Duodenal mucosa (tissue), 2 donors: Measurements from ENCODE around the gene IPO7.

Experiments used
- H3K27ac ChIP-seq: one replicate; pipeline ENCODE4 v1.7.0; 2013; ENCODE audit warnings: low read depth, low read length
- H3K27me3 ChIP-seq, 2 donors: one replicate each; pipeline ENCODE4 v1.7.0; 2013; ENCODE audit warnings: low read length in 2 of 2, control low read depth in 1 of 2; ENCODE audit not compliant: insufficient read depth in 2 of 2, control insufficient read depth in 1 of 2
- H3K36me3 ChIP-seq, 2 donors: one replicate each; pipeline ENCODE4 v1.7.0; 2013; ENCODE audit warnings: low read length in 2 of 2, control low read depth in 1 of 2; ENCODE audit not compliant: insufficient read depth in 2 of 2, control insufficient read depth in 1 of 2
- H3K4me1 ChIP-seq, 2 donors: one replicate each; pipeline ENCODE4 v1.7.0; 2013; ENCODE audit warnings: low read length in 2 of 2, control low read depth in 1 of 2; ENCODE audit not compliant: insufficient read depth in 2 of 2, control insufficient read depth in 1 of 2
- H3K4me3 ChIP-seq, 2 donors: one replicate each; pipeline ENCODE4 v1.7.0; 2013; ENCODE audit warnings: low read length in 2 of 2, low read depth in 1 of 2
- H3K9ac ChIP-seq, 2 donors: one replicate each; pipeline ENCODE4 v1.7.0; 2013; ENCODE audit warnings: low read length in 2 of 2, low read depth in 1 of 2
- H3K9me3 ChIP-seq, 2 donors: one replicate each; pipeline ENCODE4 v1.7.0; 2013; ENCODE audit warnings: low read length in 2 of 2, control low read depth in 1 of 2; ENCODE audit not compliant: control insufficient read depth in 1 of 2

IPO7 gene

GRCh38 chr11:9460322-9461062, 76.0 kb downstream of the IPO7 start, which contains the start of gene ZNF143:
ZNF143 (plus strand) TSS chr11:9461012; CDS start chr11:9471309, 10,297 bp downstream.
- H3K27me3 ChIP-seq: no peaks in the 10 kb centered on the region
- H3K36me3 ChIP-seq: no peaks in the 10 kb centered on the region
- H3K9me3 ChIP-seq: no peaks in the 10 kb centered on the region
- peak within 1 kb of the TSS; percentile 93 to 96 for H3K4me3 ChIP-seq
- peak within 1 kb of the TSS; percentile 98 for H3K27ac ChIP-seq
- H3K4me1 ChIP-seq: peaks cover 12 to 17% of the 10 kb centered on the region in 2 donors
- peak within 1 kb of the TSS; percentile 99 to 100 for H3K9ac ChIP-seq

- Histone ChIP-seq H3K4me1 (peaks cover 12 to 17% of the 10 kb centered on the region in 2 donors), H3K36me3 (no peaks in the 10 kb centered on the region), H3K4me3 (peak overlapping the region; percentile 68 to 75), H3K27me3 (no peaks in the 10 kb centered on the region), H3K9ac (peak overlapping the region; percentile 67 to 80), H3K9me3 (no peaks in the 10 kb centered on the region), H3K27ac (peak overlapping the region; percentile 97)
These were observed 76.8 kb downstream of the IPO7 start for GRCh38 chr11:9461063-9461759.

GRCh38 chr11:9461760-9462134, 77.3 kb downstream of the IPO7 start:
- Histone ChIP-seq H3K36me3 (no peaks in the 10 kb centered on the region), H3K4me1 (peaks cover 12 to 17% of the 10 kb centered on the region in 2 donors), H3K9me3 (no peaks in the 10 kb centered on the region), H3K4me3 (peak overlapping the region; percentile 68 to 75), H3K27me3 (no peaks in the 10 kb centered on the region), H3K27ac (peak overlapping the region; percentile 97), H3K9ac (peak overlapping the region; percentile 67 to 80)

- Histone ChIP-seq H3K27ac (peak overlapping the region; percentile 97), H3K4me1 (peaks cover 12 to 17% of the 10 kb centered on the region in 2 donors), H3K36me3 (no peaks in the 10 kb centered on the region), H3K9me3 (no peaks in the 10 kb centered on the region), H3K9ac (peak overlapping the region; percentile 67 to 80), H3K4me3 (peak overlapping the region; percentile 68 to 75), H3K27me3 (no peaks in the 10 kb centered on the region)
These were observed 77.8 kb downstream of the IPO7 start for GRCh38 chr11:9462172-9462799.

GRCh38 chr11:9462806-9463537, 78.5 kb downstream of the IPO7 start:
- H3K4me1 ChIP-seq: peaks cover 12 to 17% of the 10 kb centered on the region in 2 donors
- H3K9ac ChIP-seq: no peak overlapping the region
- no peaks in the 10 kb centered on the region for H3K36me3 ChIP-seq
- no peak overlapping the region for H3K27ac ChIP-seq
- no peaks in the 10 kb centered on the region for H3K27me3 ChIP-seq
- no peaks in the 10 kb centered on the region for H3K9me3 ChIP-seq
- H3K4me3 ChIP-seq: no peak overlapping the region

GRCh38 chr11:9470765-9471164, 86.3 kb downstream of the IPO7 start:
- Histone ChIP-seq H3K27ac (no peak overlapping the region), H3K27me3 (no peaks in the 10 kb centered on the region), H3K4me3 (no peak overlapping the region), H3K4me1 (no peaks in the 10 kb centered on the region), H3K9me3 (no peaks in the 10 kb centered on the region), H3K9ac (no peak overlapping the region), H3K36me3 (peaks cover 15 to 49% of the 10 kb centered on the region in 2 donors)

GRCh38 chr11:9473408-9473807, 89.0 kb downstream of the IPO7 start:
- Histone ChIP-seq H3K27ac (no peak overlapping the region), H3K9ac (no peak overlapping the region), H3K9me3 (no peaks in the 10 kb centered on the region), H3K4me1 (no peaks in the 10 kb centered on the region), H3K4me3 (no peak overlapping the region), H3K36me3 (peaks cover 15 to 58% of the 10 kb centered on the region in 2 donors), H3K27me3 (no peaks in the 10 kb centered on the region)

- H3K27me3 ChIP-seq: no peaks in the 10 kb centered on the region
- no peaks in the 10 kb centered on the region for H3K4me1 ChIP-seq
- no peak overlapping the region for H3K27ac ChIP-seq
- H3K9ac ChIP-seq: no peak overlapping the region
- H3K36me3 ChIP-seq: peaks cover 4 to 44% of the 10 kb centered on the region in 2 donors
- no peak overlapping the region for H3K4me3 ChIP-seq
- no peaks in the 10 kb centered on the region for H3K9me3 ChIP-seq
These were observed 95.4 kb downstream of the IPO7 start for GRCh38 chr11:9479899-9480298.

- Histone ChIP-seq H3K4me3 (no peak overlapping the region), H3K9ac (no peak overlapping the region), H3K9me3 (no peaks in the 10 kb centered on the region), H3K4me1 (peaks cover 4 to 5% of the 10 kb centered on the region in 2 donors), H3K27me3 (no peaks in the 10 kb centered on the region), H3K27ac (no peak overlapping the region), H3K36me3 (peaks cover 3 to 43% of the 10 kb centered on the region in 2 donors)
These were observed 104.8 kb downstream of the IPO7 start for GRCh38 chr11:9489080-9489765.
